Heart right ventricle (tissue), 16 donors: ENCODE results near the gene TGFB1I1. TPM values are rescaled to one million over a fixed set of nuclear protein-coding genes. Genes with fewer than 3 reads are reported as not detected.
"Not testable (repeated sequence)": the region's sequence is repeated elsewhere in the genome, so short reads cannot be mapped to it uniquely, and the experiment has no call there.

Experiments
- ATAC-seq, 8 donors: fragments of 200-7000 bp; cut with Tn5 transposase; one replicate each; pipeline ENCODE4 v1.9.1; 2020; ENCODE audit warnings: mild to moderate bottlenecking in 8 of 8, moderate library complexity in 8 of 8, moderate number of reproducible peaks in 1 of 8
- DNase-seq, 2 donors: peaks; one replicate each; pipeline ENCODE4 v3.0.0-alpha.2; 2020
- H3K27ac ChIP-seq, 10 donors: fragments of 200-600 bp; sonication (generic) in 2 of 10; one replicate each; pipeline versions ENCODE4 v1.5.0 to v1.8.0; 2020 to 2022; ENCODE audit warnings: mild to moderate bottlenecking in 3 of 10
- H3K27me3 ChIP-seq, 7 donors: fragments of 200-600 bp; one replicate each; pipeline ENCODE4 v1.8.0; 2021 to 2022; ENCODE audit warnings: mild to moderate bottlenecking in 2 of 7
- H3K36me3 ChIP-seq, 9 donors: fragments of 200-600 bp; sonication (generic) in 1 of 9; one replicate each; pipeline versions ENCODE4 v1.5.0 to v1.8.0; 2020 to 2022; ENCODE audit warnings: mild to moderate bottlenecking in 2 of 9
- H3K4me1 ChIP-seq, 9 donors: fragments of 200-600 bp; sonication (generic) in 1 of 9; one replicate each; pipeline versions ENCODE4 v1.5.0 to v1.8.0; 2020 to 2022; ENCODE audit warnings: mild to moderate bottlenecking in 4 of 9
- H3K4me3 ChIP-seq, 10 donors: fragments of 200-600 bp; sonication (generic) in 2 of 10; one replicate each; pipeline versions ENCODE4 v1.5.0 to v1.8.0; 2020 to 2022; ENCODE audit warnings: mild to moderate bottlenecking in 7 of 10, moderate library complexity in 2 of 10
- H3K9me3 ChIP-seq, 11 donors: fragments of 200-600 bp in 10 of 11; sonication (generic) in 2 of 11; one replicate each; pipeline versions ENCODE4 v1.5.0 to v1.8.0; 2013 to 2022; ENCODE audit warnings: mild to moderate bottlenecking in 2 of 11, control low read depth in 1 of 11, moderate library complexity in 1 of 11
- WGBS, 2 donors: extraction: QIAGEN DNeasy Blood & Tissue Kit; methylation state at CpG; one replicate each; pipeline ENCODE4 v1.1.7; 2013; ENCODE audit warnings: inconsistent platforms in 1 of 2; 5-methylcytosine and 5-hydroxymethylcytosine counted together
- intact Hi-C, 10 donors: fragments of 100-400 bp; cut with DNase I; formaldehyde crosslinking; loops; one replicate each; pipeline versions ENCODE4 v1.11.1 to v1.14.2; 2022
- polyA plus RNA-seq, 2 donors: library from polyadenylated mRNA; stranded (reverse); fragments of 200-250 nt; gene quantifications; one replicate each; pipeline ENCODE4 v1.2.3, GENCODE V29; 2013
- total RNA-seq, 10 donors: library from RNA; stranded (reverse); fragmentation: NEBNext Ultra II Directional in 3 of 10; extraction: Animal tissue kit (Norgen Biotek cat#: 25700) in 3 of 10; gene quantifications; one replicate each; pipeline versions ENCODE4 v1.2.1 to v1.2.4, GENCODE V29; 2021 to 2023
- TF ChIP-seq, protein P1 (sequence below), 9 donors: fragments of 200-600 bp; sonication (generic) in 2 of 9; IDR thresholded peaks; one replicate each; pipeline versions ENCODE4 v1.5.0 to v1.8.0; 2021 to 2022; ENCODE audit warnings: antibody characterized with exemption in 9 of 9, mild to moderate bottlenecking in 5 of 9, moderate library complexity in 1 of 9
- donor health status: Arrhythmogenic right ventricular cardiomyopathy.
- donor health status: ischemic (EF 13 %, LVEDD 7.1; RV severe dilation, severe dysfunction).
- donor health status: healthy with polysubstance abuse.
- donor health status: DM: no; HTN: yes; CAD: no.
- donor health status: DM: no; HTN: no; CAD: no.
- donor health status: ischemic (EF 25% LVEDD 6.9; RV normal size, moderate dysfunction).
- donor health status: ischemic (EF 25% LVEDD 5.7; RV mildly dilated, moderate dysfunction).
- donor health status: healthy.
- donor health status: DM: yes; HTN: yes; CAD: no.
- donor health status: Ischemic cardiomyopathy.
- donor health status: ischemic (EF 35%, LVEDD 5.7; RV mildly dilated, moderate dysfunction).
- donor health status: nonischemic (EF 11% LVEDD 7.7; RV severe dilation, severe dysfunction).
- donor health status: DM: yes; HTN: yes; CAD: no.
- donor health status: PGD.
- donor health status: ischemic (EF 29% LVEDD 5.4; RV normal size, mild dysfunction).
- donor health status: nonischemic (EF 23%, LVEDD 6.1; RV moderate dilation, normal function).

TGFB1I1 gene
- total and polyA plus RNA-seq, 12 donors, result 11.3 to 43.0 (median 18.1) TPM

DNA sequence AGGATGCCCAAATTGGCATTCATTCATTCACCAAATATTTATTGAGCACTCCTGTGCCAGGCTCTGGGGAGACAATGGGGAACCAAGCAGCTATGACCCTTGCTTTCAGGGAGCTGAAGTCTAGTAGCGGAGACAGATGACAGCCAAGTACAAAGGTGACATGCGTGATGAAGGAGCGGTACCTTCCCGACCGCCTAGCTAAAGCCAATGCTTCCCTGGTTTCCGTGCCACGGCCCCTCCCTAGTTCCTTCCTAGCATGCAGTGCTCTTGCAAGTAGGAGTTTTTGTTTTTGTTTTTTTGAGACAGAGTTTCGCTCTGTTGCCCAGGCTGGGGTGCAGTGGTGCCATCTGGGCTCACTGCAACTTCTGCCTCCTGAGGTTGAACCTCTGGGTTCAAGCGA is 7.8 kb downstream of the TGFB1I1 start:
- no peak for ATAC-seq
- Histone ChIP-seq H3K4me3 (no peak overlapping the region), H3K36me3 (peaks cover 0 to 38% (median 13%) of the 10 kb centered on the region in 9 donors), H3K27ac (no peak overlapping the region), H3K27me3 (peaks cover 0 to 5% (median 0%) of the 10 kb centered on the region in 7 donors), H3K9me3 (no peaks in the 10 kb centered on the region), H3K4me1 (peaks cover 0 to 23% (median 9%) of the 10 kb centered on the region in 9 donors)
- TF ChIP-seq, protein P1, sequence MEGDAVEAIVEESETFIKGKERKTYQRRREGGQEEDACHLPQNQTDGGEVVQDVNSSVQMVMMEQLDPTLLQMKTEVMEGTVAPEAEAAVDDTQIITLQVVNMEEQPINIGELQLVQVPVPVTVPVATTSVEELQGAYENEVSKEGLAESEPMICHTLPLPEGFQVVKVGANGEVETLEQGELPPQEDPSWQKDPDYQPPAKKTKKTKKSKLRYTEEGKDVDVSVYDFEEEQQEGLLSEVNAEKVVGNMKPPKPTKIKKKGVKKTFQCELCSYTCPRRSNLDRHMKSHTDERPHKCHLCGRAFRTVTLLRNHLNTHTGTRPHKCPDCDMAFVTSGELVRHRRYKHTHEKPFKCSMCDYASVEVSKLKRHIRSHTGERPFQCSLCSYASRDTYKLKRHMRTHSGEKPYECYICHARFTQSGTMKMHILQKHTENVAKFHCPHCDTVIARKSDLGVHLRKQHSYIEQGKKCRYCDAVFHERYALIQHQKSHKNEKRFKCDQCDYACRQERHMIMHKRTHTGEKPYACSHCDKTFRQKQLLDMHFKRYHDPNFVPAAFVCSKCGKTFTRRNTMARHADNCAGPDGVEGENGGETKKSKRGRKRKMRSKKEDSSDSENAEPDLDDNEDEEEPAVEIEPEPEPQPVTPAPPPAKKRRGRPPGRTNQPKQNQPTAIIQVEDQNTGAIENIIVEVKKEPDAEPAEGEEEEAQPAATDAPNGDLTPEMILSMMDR (IDR thresholded peaks at IDR 0.05), result no peak
- intact Hi-C loops, result loop anchor here in 1 of 10 donors (10.0 kb wide), 1 partner anchor 225 kb away; no protein-coding TSS in a partner anchor
- DNase-seq, result no peak
- WGBS, 2 donors, result 68 to 79% methylated on average over 9 of the region's 9 CpGs

DNA sequence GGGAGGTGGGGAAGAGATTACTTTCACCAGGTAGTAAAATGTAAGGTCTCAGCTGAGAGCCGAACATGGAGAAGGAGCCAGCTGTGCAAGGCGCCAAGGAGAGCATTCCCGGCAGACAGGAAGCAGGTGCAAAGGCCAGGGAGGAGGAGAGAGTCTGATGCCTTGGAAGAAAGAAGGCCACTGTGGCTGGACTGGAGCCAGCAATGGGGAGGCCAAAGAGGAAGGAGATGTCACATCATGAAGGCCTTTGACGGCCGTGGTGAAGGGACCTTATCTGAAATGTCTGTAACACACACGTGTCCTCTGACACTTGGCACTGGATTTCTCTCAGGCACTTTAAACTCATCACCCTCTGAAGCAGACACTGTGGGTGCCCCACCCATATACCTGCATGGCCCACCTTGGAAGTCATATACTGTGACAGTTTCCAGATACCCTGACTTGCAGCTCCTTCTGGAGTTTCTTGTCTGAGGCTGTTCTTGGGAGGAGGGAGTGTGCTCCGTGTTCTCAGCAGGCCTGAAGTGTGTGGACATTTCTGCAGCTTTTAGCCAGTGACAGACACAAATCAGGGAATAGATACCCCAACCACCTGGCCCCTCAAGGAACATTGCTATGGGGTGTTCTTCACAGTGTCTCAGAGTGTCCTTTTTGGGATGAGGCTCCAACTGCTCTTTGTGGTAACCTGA is 9.0 kb downstream of the TGFB1I1 start:
- intact Hi-C loops, result loop anchor here in 1 of 10 donors (10.0 kb wide), 1 partner anchor 224 kb away; no protein-coding TSS in a partner anchor
- WGBS, 2 donors, result 21 to 29% methylated on average over 7 of the region's 7 CpGs
- Histone ChIP-seq H3K27me3 (peaks cover 0 to 10% (median 0%) of the 10 kb centered on the region in 7 donors), H3K4me1 (peaks cover 0 to 23% (median 9%) of the 10 kb centered on the region in 9 donors), H3K36me3 (peaks cover 0 to 25% (median under 1%) of the 10 kb centered on the region in 9 donors), H3K9me3 (no peaks in the 10 kb centered on the region), H3K27ac (no peak overlapping the region), H3K4me3 (no peak overlapping the region)
- DNase-seq, result peak; percentile 50 to 60
- peak in 4 of 8 donors; percentile 3 to 34 (median 6) for ATAC-seq
- TF ChIP-seq, protein P1 (IDR thresholded peaks at IDR 0.05), result no peak

DNA sequence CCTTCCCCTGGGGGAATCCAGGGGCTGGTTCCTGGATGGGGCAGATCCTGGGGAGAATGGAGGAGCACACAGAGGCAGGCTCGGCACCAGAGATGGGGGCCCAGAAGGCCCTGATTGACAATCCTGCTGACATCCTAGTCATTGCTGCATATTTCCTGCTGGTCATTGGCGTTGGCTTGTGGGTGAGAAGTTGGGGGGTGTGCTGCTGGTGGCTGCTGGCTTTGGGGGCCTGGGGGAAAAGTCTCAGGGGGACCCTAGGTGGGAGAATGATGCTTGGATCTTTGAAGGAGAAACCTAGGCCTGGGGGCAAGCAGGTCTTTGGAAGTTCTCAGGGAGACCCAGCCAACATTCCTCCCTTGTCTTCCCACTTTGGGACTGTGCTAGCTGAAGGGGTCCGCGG is 11.1 kb downstream of the TGFB1I1 start, which contains the start of gene SLC5A2:
Gene SLC5A2, plus strand, starts transcription at position 43 of the 400 bp plus-strand sequence. Its CDS starts 14 bp downstream, at position 57.
- DNase-seq (no peak), ATAC-seq (no peak)
- H3K36me3 ChIP-seq, result peaks cover 0 to 6% (median 0%) of the 10 kb centered on the region in 9 donors
- no peaks in the 10 kb centered on the region for H3K9me3 ChIP-seq
- WGBS, 2 donors, result 91 to 94% methylated on average over 4 of the region's 4 CpGs
- TF ChIP-seq, protein P1 (IDR thresholded peaks at IDR 0.05), result no peak
- peaks cover 2 to 28% (median 18%) of the 10 kb centered on the region in 9 donors for H3K4me1 ChIP-seq
- no peak within 1 kb of the TSS for H3K4me3 ChIP-seq
- intact Hi-C loops, result loop anchor here in 1 of 10 donors (10.0 kb wide), 1 partner anchor 222 kb away; no protein-coding TSS in a partner anchor
- peaks cover 0 to 28% (median 11%) of the 10 kb centered on the region in 7 donors for H3K27me3 ChIP-seq
- no peak within 1 kb of the TSS for H3K27ac ChIP-seq

DNA sequence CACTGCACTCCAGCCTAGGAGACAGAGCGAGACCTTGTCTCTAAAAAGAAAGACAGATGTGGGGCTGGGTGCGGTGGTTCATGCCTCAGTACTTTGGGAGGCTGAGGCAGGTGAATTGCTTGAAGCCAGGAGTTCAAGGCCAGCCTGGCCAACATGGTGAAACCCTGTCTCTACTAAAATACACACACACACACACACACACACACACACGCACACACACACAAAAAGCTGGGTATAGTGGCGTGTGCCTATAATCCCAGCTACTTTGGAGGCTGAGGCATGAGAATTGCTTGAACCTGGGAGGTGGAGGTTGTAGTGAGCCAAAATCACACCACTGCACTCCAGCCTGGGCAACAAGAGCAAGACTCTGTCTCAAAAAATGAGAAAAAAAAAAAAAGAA is 12.1 kb downstream of the TGFB1I1 start:
- H3K4me3 ChIP-seq, H3K9me3 ChIP-seq, H3K27ac ChIP-seq, ATAC-seq, DNase-seq, H3K36me3 ChIP-seq: not testable (repeated sequence)
- intact Hi-C loops, result loop anchor here in 1 of 10 donors (10.0 kb wide), 1 partner anchor 221 kb away; no protein-coding TSS in a partner anchor
- WGBS, 2 donors, result 95% methylated on average over 4 of the region's 4 CpGs
- Histone ChIP-seq H3K4me1 (peaks cover 9 to 37% (median 26%) of the 10 kb centered on the region in 9 donors), H3K27me3 (peaks cover 0 to 30% (median 18%) of the 10 kb centered on the region in 7 donors)
